HCT116 (cell line): ENCODE data around the gene PHACTR1.

Experiments used
- CEBPB ChIP-seq: IDR thresholded peaks from 2 replicates; pipeline ENCODE4 v1.6.1; 2012; ENCODE audit warnings: low read depth
- EZH2 ChIP-seq: fragments of 200-600 bp; sonication (generic); IDR thresholded peaks from 2 replicates; pipeline ENCODE4 v1.6.1; 2017; ENCODE audit warnings: antibody characterized with exemption, mixed run types
- JUND ChIP-seq: IDR thresholded peaks from 2 replicates; pipeline ENCODE4 v1.6.1; 2012
- POLR2AphosphoS5 ChIP-seq: IDR thresholded peaks from 2 replicates; pipeline ENCODE4 v1.6.1; 2011; ENCODE audit warnings: mild to moderate bottlenecking, low read depth, low read length, moderate library complexity
- SP1 ChIP-seq: IDR thresholded peaks from 2 replicates; pipeline ENCODE4 v1.6.1; 2012; ENCODE audit warnings: low read depth
- YY1 ChIP-seq: IDR thresholded peaks from 2 replicates; pipeline ENCODE4 v1.6.1; 2011; ENCODE audit warnings: low read length, low read depth, moderate library complexity, mild to moderate bottlenecking; ENCODE audit not compliant: insufficient replicate concordance; ENCODE audit errors: extremely low read depth
- TF ChIP-seq, protein P1 (sequence below), 3 experiments: fragments of 200-600 bp in 1 of 3; sonication (generic) in 1 of 3; IDR thresholded peaks in 2 of 3; conservative IDR thresholded peaks in 1 of 3; 2 replicates each; pipeline ENCODE4 v1.5.1; 2012 to 2017; ENCODE audit warnings: low read depth in 2 of 3, low read length in 2 of 3, antibody characterized with exemption in 1 of 3, borderline replicate concordance in 1 of 3, control low read depth in 1 of 3, mild to moderate bottlenecking in 1 of 3, mixed read lengths in 1 of 3, mixed run types in 1 of 3, moderate library complexity in 1 of 3; ENCODE audit not compliant: insufficient read depth in 1 of 3
- TF ChIP-seq, protein P2 (sequence below): IDR thresholded peaks from 2 replicates; pipeline ENCODE4 v1.6.1; 2012

DNA sequence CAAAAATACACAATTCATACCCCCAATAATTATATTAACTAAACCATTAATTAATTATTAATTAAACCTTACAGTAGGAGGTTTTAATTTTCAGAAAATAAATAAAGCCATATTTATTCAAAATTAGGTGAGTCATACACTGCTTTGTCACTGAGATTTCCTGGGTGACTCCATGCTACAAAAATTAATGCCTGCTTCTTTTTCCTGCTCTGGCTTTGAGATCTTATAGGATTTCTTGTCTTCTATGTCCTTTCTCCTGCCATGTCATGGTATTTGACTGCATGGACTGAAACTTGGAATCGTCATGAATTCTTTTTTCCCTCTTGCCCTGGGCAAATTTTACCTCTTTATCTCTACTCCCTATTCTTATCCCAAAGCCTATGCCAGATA lies 133.2 kb downstream of the PHACTR1 start:
- no peak for TF ChIP-seq YY1
- TF ChIP-seq, protein P1, sequence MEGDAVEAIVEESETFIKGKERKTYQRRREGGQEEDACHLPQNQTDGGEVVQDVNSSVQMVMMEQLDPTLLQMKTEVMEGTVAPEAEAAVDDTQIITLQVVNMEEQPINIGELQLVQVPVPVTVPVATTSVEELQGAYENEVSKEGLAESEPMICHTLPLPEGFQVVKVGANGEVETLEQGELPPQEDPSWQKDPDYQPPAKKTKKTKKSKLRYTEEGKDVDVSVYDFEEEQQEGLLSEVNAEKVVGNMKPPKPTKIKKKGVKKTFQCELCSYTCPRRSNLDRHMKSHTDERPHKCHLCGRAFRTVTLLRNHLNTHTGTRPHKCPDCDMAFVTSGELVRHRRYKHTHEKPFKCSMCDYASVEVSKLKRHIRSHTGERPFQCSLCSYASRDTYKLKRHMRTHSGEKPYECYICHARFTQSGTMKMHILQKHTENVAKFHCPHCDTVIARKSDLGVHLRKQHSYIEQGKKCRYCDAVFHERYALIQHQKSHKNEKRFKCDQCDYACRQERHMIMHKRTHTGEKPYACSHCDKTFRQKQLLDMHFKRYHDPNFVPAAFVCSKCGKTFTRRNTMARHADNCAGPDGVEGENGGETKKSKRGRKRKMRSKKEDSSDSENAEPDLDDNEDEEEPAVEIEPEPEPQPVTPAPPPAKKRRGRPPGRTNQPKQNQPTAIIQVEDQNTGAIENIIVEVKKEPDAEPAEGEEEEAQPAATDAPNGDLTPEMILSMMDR (IDR thresholded peaks at IDR 0.05 in 2 of 3, conservative IDR thresholded peaks at IDR 0.05 in 1 of 3; ENCODE audit: borderline replicate concordance in 1 of 3, insufficient read depth in 1 of 3, low read depth in 2 of 3, low read length in 2 of 3), result no peak
- TF ChIP-seq SP1, result no peak
- no peak for TF ChIP-seq POLR2AphosphoS5
- no peak for TF ChIP-seq EZH2
- TF ChIP-seq, protein P2, sequence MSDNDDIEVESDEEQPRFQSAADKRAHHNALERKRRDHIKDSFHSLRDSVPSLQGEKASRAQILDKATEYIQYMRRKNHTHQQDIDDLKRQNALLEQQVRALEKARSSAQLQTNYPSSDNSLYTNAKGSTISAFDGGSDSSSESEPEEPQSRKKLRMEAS, result no peak
- TF ChIP-seq JUND, result no peak
- no peak for TF ChIP-seq CEBPB
